Activated CD4-positive, alpha-beta T cell treated with anti-CD3 and anti-CD28 coated beads, Interleukin-2, amount 50 U/mL, for 48 hours (primary cell): ENCODE measurements around the gene SPNS2.
A peak's percentile ranks its signal among the peaks of the same experiment; 100 is the strongest.
"Not testable (repeated sequence)": the region's sequence is repeated elsewhere in the genome, so short reads cannot be mapped to it uniquely, and the experiment has no call there.

Source experiments
- DNase-seq, 2 experiments: peaks; one replicate each; pipeline ENCODE4 v3.0.0-alpha.2; 2020

The SPNS2 gene

DNA sequence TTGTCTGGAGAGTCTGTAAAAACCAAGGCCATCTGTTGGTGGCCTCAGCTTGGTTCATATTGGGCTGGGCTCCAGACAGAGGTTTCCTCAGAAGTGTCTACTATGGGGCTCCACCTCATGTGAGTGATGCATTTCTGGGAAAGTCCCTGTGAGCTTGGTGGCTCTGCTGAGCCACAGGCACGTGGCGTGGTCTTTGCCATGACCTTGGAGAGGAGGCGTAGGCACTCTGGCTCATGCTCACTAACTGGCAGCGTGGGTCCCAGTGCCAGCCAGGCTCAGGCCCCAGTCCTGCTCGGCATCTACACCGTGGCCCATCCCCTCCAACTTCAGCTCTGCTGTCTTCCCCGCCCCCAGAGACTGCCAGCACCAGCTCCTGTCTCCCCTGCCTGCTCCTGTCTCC is 75.0 kb downstream of the SPNS2 start:
- DNase-seq: peak; percentile 68 to 79

DNA sequence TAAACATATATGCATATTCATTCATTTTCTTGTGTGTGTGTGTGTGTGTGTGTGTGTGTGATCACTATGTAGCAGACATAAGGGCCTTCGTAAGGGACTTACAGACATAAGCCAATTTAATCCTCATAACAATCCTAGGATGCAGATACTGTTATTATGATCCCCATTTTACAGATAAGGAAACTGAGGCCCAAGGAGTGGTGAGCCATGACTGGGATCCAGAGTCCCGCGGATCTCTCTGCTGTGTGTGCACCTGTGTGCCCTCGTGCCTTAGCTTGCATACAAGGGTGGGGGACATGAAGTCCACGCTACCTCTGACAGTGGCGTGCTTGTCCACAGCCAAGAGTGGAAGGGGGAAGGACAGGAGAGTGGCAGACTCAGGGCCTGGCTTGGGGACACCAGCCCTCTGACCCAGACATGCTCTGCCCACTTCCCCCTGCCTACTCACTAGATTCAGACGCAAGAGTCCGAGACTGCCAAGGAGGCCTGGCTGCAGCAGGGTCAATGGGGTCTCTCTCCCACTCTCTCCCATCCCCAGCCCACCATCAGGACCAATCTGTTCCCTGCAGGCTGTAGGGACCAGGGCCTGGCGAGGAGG is 75.9 kb downstream of the SPNS2 start:
- DNase-seq: no peak

DNA sequence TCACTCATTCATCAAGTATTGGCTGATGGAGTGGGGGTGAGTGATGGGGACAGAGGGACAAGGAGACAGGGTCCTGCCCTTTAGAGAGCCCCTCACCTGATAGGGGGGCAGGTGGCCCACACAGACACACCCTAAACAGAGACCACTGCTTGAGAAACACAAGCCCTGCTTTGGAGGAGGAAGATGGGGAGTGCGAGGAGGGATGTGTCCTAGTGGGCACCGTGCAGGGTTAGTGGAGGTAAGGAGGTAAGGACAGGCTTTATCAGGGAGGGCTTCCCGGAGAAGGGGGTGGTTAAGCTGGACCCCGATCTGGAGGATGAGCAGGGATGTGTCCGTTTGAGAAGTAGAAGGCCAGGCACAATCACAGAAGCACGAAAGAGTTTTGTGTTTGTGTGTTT is 77.5 kb downstream of the SPNS2 start:
- DNase-seq: no peak

DNA sequence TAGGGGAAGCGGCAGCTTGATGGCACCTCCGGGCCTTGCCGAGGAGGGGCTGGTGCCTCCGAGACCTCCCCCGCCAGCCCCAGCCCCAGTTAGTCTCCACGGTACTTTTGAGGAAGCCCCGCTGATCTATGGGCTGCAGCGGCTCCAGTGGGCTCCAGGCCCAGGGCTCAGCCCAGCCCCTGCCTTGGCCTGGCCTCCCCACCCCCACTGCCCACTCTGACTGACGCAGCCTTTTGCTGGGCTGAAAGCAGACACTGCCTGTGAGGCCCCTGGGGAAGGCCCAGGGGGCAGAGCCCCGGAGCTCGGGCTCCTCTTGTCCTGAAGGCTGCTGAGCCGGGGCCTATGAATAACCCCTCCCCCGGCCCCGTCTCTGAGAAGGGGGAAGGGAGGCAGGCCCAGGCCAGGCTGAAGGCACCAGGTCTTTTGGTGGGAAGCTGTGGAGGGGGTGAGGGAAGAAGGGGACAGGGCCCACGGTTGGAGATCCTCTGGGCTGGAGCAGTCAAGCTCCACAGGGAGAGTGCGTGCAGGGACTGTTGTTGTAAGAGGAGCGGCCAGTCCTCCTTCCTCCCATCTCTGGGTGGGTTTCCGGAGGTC is 78.1 kb downstream of the SPNS2 start:
- no peak for DNase-seq

DNA sequence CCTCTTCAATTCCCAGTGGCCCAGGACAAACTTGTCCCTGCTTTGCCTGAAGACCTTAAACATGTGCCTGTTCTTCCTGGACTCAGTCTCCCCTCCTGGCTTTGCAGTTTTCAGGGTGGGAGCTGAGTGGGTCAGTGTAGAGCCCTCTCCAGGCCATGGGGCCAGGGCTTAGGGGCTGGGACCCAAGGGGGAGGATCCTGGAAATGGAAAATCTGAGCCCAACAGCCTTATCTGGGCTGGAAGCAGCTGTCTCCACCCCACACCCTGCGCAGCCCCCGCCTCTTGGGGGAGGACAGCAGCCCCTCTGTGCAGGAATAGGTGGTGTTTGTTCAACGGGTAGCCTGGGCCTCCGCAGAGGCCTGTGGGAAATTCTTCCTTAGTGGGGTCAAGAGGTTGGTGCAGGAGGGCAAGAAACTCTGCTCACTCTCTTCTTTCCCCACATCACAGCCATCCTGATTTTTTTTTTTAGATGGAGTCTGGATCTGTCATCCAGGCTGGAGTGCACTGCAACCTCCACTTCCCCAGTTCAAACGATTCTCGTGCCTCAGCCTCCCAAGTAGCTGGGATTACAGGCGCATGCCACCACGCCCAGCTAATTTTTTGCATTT is 78.8 kb downstream of the SPNS2 start:
- no peak for DNase-seq

DNA sequence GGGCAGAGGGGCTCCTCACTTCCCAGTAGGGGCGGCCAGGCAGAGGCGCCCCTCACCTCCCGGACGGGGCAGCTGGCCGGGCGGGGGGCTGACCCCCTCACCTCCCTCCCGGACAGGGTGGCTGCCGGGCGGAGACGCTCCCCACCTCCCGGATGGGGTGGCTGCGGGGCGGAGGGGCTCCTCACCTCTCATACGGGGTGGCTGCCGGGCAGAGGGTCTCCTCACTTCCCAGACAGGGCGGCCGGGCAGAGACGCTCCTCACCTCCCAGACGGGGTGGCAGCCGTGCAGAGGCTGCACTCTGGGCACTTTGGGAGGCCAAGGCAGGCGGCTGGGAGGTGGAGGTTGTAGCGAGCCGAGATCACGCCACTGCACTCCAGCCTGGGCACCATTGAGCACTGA is 79.7 kb downstream of the SPNS2 start:
- DNase-seq: not testable (repeated sequence)

DNA sequence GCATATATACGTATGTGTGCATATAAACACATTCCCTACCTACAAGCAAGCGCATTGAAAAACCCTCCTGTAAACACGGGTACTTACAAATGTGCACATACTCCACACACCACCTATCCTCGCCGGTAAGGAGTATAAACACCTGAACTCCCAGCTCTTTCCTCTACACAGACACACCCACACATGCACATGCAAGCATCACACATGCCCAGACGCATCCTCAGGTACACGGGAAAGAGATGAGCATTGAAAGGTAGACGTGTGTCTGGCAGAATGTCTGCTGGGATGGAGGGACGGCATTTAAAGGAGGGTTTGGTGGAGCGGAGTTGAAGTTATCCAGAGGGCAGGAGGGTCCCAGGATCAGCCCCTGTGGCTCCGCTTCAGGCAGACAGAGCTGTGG is 81.0 kb downstream of the SPNS2 start:
- no peak for DNase-seq

DNA sequence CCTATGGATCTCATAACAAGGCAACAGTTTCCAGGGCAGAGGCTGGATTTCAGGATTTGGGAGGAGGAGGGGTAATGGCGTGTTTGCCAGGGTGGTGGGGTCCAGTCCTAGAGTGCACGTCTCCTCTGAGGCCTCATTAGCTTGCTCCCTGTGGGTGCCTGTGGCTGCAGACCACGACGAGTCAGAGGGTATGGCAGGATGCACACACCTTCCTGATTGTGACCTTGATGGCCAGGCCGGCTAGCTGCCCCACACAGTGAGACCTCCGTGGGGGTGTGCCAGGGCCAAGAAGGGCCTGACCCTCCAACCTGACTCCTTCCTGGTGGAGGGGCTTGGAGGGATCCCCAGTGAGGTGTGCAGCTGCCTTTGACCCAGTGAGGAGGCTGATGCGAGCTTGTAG is 81.6 kb downstream of the SPNS2 start:
- DNase-seq: no peak

DNA sequence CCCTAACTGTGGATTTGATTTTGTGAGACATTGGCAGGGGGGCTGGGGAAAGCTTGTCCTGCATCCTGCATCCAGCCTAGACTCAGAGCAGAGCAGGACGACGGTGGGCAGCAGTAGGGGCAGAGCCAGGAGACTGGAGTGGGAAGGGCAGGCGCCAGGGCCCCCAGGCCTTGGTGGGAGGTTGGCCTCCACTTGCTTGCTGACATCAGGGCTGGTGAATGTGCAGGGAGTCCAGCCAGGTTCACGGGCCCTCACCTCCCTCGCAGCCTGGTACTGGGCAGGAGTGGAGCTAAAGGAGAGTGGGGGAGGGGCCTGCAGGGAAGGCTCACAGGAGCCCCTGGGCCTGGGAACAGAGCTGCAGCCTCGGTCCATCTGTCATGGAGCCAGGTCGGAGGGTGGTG is 83.4 kb downstream of the SPNS2 start:
- DNase-seq: no peak

DNA sequence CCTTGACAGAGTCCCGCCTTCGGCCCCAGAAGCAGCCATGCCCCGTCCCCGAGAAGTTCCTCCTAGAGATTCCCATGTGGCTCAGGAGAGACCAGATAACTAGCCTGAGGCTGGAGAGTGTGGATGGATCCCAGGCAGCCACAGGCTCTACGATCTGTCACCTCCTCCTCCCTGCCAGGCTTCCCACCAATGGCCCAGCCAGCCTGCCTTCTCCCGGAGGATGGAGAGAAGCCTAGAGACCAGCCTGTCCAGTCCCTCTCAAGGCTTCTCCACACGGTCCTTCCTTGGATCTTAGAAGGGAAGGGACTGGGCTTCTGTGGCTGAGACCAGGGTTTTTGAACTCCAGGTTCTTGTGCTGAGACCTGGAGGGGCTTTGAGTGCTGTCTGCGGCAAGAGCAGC is 84.0 kb downstream of the SPNS2 start:
- DNase-seq: no peak

DNA sequence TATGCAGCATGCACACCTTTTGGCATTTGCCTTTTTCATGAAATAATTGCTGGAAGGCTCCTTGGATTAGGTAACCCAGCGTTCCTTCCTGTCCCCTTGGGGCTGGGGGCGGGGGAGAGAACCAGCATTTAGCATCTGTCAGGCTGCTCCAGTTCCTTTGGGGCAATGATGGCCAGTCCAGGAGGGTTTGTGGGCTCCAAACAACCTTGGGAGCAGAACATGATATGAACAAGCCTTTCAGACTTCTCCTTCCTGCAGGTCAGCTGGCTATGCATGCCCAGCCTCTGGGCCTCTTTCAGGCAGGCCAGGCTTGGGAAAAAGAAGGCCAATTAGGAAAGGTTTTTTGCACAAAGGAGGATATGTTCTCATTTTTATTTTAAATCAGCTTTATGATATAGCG is 84.5 kb downstream of the SPNS2 start:
- no peak for DNase-seq

DNA sequence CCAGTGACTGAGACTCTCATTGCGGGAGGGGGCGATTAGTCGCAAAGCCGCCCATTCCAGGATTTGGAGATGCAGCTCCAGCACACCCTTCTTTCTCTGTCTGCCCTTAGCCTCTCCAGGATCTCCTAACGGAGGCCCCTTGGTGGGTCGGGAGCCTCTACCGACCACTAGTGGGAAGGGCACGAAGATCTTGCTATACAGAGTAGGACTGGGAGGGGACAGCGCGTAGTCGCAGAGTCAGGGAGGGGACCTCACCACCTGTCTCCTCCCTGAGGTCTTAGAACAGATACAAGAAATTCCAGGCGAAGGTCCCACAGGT is 85.1 kb downstream of the SPNS2 start:
- peak in 1 of 2 experiments; percentile 14 for DNase-seq

DNA sequence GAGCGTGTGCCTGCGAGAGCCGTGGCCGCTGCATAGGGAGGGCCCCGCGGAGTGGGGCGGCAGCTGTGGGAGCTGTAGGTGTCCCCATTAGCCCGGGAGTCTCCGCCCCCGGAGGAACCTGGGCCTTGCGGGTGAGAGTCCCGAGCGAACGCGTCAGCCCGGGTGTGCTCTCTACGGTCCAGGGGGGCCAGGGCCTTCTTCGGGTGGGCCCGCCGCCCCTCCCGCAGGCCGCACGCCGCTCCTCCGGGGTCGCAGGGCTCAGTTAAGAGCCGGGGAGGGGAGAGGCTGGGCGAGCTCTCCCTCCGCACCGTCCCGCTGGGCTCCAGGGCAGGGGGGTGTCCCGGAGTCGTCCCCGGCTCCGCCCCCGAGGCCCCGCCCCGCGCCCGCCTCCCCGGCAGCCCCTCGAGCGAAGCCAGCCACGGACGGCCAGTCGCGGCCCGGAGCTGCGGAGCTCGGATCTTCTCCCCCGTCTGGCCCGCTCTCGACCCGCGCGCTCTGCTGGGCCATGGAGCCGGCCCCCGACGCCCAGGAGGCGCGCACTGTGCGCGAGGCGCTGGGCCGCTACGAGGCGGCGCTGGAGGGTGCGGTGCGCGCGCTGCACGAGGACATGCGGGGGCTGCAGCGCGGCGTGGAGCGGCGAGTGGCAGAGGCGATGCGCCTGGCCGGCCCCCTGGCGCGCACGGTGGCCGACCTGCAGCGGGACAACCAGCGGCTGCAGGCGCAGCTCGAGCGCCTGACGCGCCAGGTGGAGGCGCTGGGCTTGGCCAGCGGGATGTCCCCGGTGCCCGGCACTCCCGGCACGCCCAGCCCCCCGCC is 85.6 kb downstream of the SPNS2 start, which contains the start of gene SMTNL2:
Gene SMTNL2, plus strand, starts transcription at position 429 of the 816 bp plus-strand sequence. Its CDS starts 77 bp downstream, at position 506.
- DNase-seq: peak; percentile 14 to 21

DNA sequence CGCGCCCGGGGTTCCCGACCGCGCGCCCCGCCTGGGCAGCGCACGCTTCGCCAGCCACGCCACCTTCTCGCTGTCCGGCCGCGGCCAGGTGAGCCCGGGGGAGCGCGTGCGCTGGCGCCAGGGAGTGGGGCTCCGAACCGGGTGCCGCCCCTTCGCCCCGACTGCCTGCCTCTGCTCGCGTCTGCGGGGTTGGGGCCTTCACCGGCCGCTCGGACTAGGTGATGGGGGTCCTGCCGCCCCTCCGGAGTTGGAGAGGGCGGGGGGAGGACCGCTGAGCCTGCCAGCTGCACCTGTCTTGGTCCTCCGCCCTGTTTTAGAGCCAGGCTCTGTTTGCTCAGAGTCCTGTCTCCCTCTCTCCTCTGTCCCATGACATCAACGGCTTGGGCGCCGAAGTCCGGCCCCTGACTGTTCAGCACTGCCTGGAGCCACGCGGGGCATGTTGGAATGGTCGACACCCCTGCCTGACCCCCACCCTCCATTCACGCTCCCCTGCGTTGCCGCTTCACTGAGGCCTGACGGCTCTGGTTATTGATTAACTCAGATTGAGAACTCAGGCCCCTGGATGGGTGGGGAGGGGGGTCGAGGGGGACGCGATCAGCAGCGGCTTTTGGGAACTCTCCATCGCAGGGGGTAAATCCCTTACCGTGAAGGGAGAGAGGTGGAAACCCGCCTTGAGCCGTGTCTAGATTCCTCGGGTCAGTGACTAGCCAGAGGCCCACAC is 86.4 kb downstream of the SPNS2 start:
- DNase-seq: no peak

DNA sequence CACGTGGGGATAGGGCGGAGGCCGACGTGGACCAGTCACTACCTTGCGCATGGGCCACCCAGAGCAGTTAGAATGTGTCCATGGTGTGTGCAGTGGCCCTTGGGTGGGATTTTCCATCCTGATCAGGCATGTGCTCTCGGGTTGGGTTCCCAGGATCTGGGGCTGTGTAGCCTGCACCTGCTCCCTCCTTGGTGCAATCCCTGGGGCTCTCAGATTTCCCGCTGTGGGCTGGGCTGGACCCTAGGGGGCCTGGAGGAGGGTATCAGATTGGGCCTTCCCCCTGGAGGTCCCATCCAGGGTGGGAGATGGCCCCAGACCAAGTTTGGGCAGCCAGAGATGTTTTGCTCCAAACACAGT is 86.9 kb downstream of the SPNS2 start:
- DNase-seq: no peak

DNA sequence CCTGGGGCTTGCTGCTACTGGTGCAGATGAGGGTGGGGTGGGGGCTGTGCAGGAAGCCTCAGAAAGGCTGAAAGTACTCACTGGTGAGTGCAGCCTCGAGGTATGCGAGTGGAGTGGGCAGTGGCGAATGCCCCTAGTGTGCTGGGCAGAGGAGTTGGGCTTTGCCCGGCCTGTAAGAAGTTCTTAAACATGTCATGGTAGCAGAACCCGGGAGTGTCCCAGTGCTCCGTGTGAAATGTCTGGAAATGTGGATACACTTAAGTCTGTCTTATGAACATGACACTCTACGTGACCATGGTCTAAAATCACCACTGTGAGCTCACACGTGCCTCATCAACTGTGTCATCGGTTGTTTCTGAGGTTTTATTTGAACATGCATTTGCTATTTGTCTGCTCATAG is 87.4 kb downstream of the SPNS2 start:
- DNase-seq: no peak

DNA sequence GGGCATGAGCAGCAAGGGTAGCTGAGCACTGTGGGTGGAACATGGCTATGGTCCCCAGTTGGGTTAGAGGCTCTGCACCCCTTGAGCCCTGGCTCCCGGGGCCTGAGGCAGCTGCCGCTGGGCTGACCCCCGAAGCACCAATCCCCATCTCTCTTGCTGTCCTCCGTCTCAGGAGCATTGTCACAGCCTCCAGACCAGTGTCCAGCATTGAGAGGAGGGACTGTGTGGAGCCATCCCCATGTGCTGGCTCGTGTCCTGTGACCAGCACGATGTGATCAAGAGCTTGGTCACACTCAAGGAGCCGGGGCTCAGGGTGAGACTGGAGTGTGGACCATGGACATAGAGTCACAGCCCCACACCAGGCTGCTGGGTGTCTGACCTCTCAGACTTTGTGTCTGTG is 88.5 kb downstream of the SPNS2 start:
- no peak for DNase-seq

DNA sequence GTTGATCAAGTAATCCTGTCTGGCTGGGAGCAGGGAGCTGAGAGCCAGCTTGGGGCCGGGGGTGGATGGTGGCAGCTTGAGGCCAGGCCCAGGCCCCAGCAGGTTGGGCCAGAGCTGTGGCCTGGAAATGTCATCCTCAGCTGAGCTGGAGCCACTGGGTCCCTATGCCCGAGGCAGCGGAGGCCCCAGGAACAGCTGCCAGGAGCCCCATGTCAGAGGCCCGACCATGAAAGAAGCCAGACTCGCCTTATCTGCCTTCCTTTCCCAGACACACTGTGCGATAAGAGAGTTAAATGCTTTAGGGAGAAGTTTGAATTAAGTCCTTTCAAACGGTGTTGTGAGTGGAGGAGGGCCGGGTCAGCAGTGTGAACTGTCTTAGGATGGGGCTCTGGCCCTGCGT is 89.1 kb downstream of the SPNS2 start:
- no peak for DNase-seq

DNA sequence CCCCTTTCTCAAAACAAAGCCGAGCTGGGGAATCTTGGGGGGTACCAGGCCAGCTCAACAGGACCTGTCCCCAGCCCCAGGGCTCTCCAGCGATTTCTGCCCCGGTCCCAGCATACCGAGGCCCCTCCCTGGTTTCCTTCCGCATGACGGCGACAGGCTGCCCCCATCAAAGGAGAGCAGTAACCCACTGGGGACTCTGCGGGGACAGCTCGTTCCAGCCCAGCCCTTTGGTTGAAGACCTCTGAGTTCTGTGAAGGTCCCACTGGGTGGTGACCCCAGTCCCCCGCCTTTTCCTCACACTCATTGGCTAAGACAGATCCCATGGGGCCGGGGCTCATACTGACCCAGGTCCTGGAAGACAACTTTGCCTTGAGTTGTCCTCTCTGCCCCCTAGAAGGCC is 89.7 kb downstream of the SPNS2 start:
- no peak for DNase-seq
